ENCODE data around the gene KMT2E.

DNA sequence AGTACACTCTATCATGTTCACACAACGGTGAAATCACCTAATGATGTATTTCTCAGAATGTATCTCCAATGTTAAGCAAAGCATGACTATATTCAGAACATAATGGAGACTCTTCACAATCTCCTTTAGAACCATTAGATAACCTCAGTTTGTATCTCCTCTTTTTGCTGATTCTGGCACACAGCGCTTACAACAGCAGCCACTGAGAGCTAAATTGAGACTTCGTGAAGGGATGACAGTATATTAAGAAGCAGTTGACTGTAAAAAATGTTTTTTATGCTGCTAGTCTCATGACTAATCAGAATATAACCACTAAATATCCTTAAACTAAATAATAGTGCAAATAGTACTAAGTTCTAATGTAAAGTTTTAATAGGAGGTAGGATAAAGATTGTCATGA, 46.9 kb downstream of the KMT2E start:
- no peak for TF ChIP-seq ZNF565 (CRISPR knock-in tag; conservative IDR thresholded peaks at IDR 0.05; ENCODE audit: low read depth)
- no peak for TF ChIP-seq RARB (CRISPR knock-in tag; IDR thresholded peaks at IDR 0.05)
- TF ChIP-seq CSDC2 (CRISPR knock-in tag; IDR thresholded peaks at IDR 0.05) = no peak
- TF ChIP-seq, protein P1, sequence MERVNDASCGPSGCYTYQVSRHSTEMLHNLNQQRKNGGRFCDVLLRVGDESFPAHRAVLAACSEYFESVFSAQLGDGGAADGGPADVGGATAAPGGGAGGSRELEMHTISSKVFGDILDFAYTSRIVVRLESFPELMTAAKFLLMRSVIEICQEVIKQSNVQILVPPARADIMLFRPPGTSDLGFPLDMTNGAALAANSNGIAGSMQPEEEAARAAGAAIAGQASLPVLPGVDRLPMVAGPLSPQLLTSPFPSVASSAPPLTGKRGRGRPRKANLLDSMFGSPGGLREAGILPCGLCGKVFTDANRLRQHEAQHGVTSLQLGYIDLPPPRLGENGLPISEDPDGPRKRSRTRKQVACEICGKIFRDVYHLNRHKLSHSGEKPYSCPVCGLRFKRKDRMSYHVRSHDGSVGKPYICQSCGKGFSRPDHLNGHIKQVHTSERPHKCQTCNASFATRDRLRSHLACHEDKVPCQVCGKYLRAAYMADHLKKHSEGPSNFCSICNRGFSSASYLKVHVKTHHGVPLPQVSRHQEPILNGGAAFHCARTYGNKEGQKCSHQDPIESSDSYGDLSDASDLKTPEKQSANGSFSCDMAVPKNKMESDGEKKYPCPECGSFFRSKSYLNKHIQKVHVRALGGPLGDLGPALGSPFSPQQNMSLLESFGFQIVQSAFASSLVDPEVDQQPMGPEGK (CRISPR knock-in tag; IDR thresholded peaks at IDR 0.05; ENCODE audit: borderline replicate concordance) = no peak
- TF ChIP-seq ZNF70 (CRISPR knock-in tag; IDR thresholded peaks at IDR 0.05) = no peak
- TF ChIP-seq ISL1 (CRISPR knock-in tag; IDR thresholded peaks at IDR 0.05) = no peak
- TF ChIP-seq, protein P2, sequence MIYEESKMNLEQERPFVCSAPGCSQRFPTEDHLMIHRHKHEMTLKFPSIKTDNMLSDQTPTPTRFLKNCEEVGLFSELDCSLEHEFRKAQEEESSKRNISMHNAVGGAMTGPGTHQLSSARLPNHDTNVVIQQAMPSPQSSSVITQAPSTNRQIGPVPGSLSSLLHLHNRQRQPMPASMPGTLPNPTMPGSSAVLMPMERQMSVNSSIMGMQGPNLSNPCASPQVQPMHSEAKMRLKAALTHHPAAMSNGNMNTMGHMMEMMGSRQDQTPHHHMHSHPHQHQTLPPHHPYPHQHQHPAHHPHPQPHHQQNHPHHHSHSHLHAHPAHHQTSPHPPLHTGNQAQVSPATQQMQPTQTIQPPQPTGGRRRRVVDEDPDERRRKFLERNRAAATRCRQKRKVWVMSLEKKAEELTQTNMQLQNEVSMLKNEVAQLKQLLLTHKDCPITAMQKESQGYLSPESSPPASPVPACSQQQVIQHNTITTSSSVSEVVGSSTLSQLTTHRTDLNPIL (CRISPR knock-in tag; IDR thresholded peaks at IDR 0.05; ENCODE audit: low read depth) = no peak
- TF ChIP-seq, protein P3, sequence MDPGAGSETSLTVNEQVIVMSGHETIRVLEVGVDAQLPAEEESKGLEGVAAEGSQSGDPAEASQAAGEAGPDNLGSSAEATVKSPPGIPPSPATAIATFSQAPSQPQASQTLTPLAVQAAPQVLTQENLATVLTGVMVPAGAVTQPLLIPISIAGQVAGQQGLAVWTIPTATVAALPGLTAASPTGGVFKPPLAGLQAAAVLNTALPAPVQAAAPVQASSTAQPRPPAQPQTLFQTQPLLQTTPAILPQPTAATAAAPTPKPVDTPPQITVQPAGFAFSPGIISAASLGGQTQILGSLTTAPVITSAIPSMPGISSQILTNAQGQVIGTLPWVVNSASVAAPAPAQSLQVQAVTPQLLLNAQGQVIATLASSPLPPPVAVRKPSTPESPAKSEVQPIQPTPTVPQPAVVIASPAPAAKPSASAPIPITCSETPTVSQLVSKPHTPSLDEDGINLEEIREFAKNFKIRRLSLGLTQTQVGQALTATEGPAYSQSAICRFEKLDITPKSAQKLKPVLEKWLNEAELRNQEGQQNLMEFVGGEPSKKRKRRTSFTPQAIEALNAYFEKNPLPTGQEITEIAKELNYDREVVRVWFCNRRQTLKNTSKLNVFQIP (CRISPR knock-in tag; IDR thresholded peaks at IDR 0.05; ENCODE audit: borderline replicate concordance, low read depth) = no peak
- no peak for TF ChIP-seq TOX (CRISPR knock-in tag; IDR thresholded peaks at IDR 0.05; ENCODE audit: borderline replicate concordance)
- no peak for TF ChIP-seq ZFP3 (CRISPR knock-in tag; IDR thresholded peaks at IDR 0.05)
- no peak for TF ChIP-seq BACH2 (CRISPR knock-in tag; IDR thresholded peaks at IDR 0.05; ENCODE audit: borderline replicate concordance)

All from SK-N-SH treated with all-trans-retinoic acid at 6 μM for 48 hours (cell line).